A204.1 (cell line): ENCODE data around the gene RPGRIP1.
"Not testable (repeated sequence)": the region's sequence is repeated elsewhere in the genome, so short reads cannot be mapped to it uniquely, and the experiment has no call there.

ENCODE experiments used
- FAIRE-seq: peaks from 2 replicates; lab custom pipeline; 2012; peaks lifted over from hg19 to GRCh38; lab: Jason Lieb, UNC

Gene RPGRIP1

GRCh38 chr14:21258889-21259787, 20.7 kb upstream of the RPGRIP1 start:
- no peak for FAIRE-seq

DNA sequence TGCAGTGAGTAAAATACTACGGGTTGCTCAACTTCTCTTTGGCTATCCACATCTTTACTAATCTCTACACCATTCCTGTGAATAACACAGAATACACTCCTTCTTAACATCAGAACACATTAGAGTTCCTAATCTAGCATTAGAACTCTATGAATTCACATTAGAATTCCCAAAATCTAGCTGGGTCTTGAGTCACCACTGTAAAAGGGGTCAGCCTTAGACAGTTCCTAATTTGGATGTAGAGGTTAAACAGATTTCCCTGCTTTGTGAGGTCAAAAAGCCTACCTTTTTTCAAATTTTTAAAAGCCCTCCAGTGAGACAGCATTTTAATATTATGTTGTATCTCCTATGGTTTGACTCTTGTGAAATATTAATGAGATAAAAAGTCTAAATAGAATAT, 18.1 kb upstream of the RPGRIP1 start:
- no peak for FAIRE-seq

DNA sequence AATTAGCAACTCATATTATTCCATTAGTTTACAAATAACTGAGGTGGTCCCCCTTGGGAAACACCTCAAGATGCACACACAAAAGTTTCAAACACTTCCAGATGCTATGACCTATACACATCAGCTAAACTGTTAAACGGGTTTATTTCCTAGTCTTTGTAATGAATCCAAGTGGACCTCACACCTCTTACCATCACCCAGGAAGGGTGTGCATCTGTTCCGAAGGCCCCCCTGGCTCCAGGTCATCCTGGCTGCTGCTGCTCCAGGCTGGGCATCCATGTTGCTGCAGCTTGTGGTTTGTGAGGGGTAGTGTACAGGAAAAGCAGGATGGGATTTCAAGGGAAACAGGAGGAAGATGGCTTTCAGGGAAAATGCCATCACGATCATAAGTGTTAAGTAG, 17.5 kb upstream of the RPGRIP1 start:
- FAIRE-seq = no peak

DNA sequence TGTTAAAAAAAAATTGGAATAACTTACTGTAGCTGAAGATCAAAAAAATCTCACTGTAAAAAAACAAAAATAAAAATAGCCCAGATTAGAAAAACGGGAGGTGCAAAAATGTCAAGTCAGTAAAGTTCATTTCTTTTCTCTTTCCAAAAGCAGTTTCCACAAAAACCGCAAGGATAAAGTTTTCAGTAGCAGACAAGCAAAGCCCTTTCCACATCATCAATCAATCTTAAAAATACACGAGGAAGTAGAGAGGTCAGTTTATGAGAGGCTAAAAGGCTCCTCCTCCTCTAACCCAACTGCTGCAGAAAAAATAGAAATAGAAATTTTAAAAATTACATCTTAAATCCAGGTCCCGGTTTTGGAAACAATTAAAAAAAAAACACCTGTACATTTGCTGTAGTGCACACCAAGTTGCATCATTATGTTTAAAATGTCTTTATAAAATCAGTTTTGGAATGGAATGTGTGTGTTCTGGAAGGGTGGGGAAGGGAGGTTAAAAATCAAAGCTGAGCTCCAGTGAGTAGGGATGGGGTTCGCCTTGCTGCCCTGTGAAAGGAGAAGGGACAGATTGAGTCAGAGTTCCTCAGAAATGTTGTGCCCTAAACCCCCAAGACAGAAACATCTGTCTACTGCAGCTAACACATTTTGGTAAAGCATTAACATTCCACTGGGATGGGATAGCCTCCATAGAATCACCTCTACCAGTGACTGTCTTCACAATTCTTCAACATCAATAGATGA, 16.4 kb upstream of the RPGRIP1 start:
- FAIRE-seq = no peak

DNA sequence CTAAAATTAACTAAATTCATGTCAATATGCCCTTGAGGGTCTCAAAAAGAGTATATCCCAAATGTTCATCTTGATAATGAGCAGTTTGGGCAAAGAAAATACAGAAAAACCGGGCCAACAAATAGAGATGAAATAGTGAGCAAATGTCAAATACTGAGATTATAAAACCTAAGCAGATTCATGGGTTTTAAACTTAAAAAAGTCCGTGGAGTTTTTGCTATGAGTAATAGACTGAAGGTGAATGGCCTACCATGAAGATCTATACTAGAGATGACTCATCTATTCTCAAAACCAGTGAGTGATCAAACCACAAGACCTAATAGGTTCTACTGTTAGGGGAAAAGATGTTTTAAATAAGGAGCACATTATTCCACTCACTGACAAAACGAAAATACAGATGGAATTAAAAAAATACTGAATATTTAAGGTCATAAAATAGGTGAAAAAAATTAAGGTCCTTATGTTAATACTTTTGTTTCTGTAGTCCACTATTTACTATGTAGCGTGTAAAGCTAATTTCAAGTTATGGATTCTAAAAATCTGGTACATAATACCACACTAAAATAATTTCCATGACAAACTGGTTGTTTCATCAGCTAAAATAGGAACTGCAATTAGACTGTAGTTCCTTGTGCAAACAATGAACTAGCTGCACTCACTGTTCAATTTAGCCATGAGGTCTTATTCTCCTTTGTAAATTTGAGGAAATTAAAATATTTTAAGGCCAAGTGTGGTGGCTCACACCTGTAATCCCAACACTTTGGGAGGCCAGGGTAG, 15.7 kb upstream of the RPGRIP1 start:
- FAIRE-seq = no peak

DNA sequence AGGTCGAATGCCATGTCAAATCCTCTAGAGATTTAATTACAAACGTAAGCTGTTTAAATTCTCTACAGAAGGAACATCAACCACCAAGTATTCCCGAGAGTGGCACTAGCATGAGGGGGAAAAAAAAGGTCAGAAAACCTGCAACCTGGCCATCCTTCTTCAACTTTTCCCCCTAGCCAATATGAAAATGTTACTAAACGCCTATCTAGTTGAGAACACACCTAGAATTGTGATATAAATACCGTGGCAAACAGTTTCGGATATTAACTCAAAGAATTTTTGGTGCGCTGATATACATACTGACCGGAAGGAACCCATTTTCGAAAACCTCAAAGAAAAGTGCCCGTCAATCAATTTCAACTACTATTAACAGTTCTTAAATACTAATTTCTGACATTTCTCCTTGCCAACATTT, 12.4 kb upstream of the RPGRIP1 start:
- FAIRE-seq = no peak

DNA sequence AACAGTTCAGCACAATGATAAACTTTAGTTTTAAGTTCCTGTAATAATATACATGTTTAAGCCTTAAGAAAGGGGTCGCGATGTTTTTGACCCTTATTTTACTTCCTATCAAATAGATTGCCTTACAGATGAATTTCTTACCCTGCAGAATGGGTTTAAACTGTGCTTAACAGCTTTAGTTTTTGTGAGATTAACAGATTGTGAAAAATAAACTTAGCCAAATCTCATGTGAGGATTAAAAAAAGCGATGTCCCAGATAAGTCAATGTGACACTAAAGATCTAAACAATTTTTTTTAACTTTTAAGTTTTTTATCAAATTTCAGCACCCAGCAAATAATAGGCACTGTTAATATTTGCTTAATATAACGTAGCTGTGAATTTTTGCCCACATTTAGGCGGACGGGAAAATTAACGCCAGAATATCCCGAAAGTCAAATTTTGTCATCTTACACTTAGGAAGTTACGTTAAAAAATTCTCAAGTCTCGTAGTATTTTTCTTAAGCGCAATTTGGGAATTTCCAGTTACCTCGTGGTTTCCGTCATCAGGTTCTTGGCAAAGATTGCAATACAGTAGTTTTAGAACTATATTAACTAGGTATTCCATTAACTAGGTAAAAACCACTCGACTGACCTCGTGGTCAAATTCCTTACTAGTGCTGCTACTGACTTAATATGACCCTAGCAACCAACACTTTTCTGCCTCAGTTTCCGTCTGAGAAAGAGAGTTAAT, 11.8 kb upstream of the RPGRIP1 start:
- FAIRE-seq = no peak

DNA sequence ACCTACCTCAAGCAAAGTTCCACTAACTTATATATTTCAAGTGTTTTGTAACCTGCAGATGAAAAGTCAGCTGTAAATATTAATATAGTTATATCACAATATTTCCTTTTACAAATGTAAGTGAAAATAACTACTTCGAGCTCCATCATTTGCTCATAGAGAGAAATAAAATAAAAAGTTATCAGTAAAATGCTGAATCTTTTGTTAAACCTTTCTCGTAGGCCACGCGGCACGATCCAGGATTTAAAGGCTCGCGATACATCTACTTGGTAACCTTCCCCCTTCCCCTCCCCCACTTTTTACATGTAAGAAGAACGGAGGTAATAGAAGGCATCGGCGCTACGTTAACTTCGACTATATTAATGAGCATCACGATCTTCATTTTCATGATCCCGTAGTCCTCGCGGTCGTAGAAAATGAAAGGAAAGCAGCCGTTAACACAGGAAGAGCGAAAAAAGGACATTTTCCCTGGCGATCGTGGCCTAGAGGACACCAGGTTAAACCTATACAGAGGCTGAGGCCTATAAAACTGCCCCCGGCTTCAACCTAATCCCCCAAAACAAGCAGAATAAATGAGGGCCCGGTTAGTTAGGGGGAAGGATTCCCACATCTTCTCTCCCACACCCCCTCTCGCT, 11.1 kb upstream of the RPGRIP1 start:
- FAIRE-seq = no peak

GRCh38 chr14:21269252-21270046, 10.4 kb upstream of the RPGRIP1 start, which contains the start of gene HNRNPC:
TSS of gene HNRNPC (minus strand) at chr14:21269442. CDS start at chr14:21234193, 35,249 bp downstream.
- peak; percentile 99 for FAIRE-seq

GRCh38 chr14:21272661-21273060, 7.2 kb upstream of the RPGRIP1 start:
- FAIRE-seq = not testable (repeated sequence)

- no peak for FAIRE-seq
These were observed 4.5 kb upstream of the RPGRIP1 start for GRCh38 chr14:21275261-21275858.

- FAIRE-seq = no peak
These were observed 1.3 kb upstream of the RPGRIP1 start for GRCh38 chr14:21278632-21279031.

DNA sequence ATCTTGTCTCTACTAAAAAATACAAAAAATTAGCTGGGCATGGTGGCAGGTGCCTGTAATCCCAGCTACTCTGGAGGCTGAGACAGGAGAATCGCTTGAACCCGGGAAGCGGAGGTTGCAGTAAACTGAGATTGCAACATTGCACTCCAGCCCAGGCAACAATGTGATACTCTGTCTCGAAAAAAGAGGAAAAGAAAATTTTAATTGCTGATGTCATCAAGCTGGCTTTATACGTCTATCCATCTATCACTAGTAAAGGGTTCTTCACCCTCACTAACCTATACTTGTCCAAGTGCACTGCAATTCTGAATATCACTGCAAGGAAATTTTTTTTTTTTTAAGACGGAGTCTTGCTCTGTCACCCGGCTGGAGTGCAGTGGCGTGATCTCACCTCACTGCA, 2.0 kb downstream of the RPGRIP1 start:
- FAIRE-seq = not testable (repeated sequence)

GRCh38 chr14:21286516-21286915, 6.6 kb downstream of the RPGRIP1 start:
- not testable (repeated sequence) for FAIRE-seq

GRCh38 chr14:21287168-21287567, 7.3 kb downstream of the RPGRIP1 start:
- FAIRE-seq = no peak

DNA sequence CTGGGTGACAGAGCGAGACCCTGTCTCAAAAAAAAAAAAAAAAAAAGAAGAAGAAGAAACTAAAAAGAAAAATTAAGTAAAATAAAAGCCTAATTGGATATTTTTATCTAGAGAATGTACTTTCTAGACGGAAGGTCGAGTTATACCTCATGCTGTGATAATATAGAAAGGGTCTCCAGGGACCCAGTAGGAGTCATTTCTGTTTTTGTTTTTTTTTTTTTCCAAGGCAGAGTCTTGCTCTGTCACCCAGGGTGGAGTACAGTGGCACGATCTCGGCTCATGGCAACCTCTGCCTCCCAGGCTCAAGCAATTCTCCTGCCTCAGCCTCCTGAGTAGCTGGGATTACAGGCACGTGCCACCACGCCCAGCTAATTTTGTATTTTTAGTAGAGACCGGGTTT, 14.1 kb downstream of the RPGRIP1 start:
- not testable (repeated sequence) for FAIRE-seq

DNA sequence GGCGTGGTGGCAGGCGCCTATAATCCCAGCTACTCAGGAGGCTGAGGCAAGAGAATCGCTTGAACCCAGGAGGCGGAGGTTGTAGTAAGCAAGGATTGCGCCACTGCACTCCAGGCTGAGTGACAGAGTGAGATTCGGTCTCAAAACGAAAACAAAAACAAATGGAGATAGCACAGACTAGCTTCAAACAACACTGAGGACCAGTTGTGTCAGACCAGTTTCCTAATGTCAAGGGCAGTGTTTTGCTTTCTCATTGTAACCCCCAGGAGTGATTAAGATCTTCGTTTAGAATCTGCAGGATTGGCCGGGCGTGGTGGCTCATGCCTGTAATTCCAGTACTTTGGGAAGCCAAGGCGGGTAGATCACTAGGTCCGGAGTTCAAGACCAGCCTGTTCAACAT, 18.5 kb downstream of the RPGRIP1 start:
- FAIRE-seq = no peak

- FAIRE-seq = no peak
These were observed 19.8 kb downstream of the RPGRIP1 start for GRCh38 chr14:21299562-21300130.

DNA sequence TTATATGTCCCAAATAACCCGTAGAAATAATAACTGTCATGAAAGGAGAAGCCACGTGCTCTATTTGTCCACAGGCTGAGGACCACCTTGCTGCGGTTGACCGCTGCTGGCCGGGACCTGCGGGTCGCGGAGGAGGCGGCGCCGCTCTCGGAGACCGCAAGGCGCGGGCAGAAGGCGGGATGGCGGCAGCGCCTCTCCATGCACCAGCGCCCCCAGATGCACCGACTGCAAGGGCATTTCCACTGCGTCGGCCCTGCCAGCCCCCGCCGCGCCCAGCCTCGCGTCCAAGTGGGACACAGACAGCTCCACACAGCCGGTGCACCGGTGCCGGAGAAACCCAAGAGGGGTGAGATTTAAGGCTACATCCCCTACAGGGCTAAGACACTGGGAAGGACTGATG, 21.0 kb downstream of the RPGRIP1 start:
- no peak for FAIRE-seq
